ENCODE measurements around the gene ZBTB42.

Gene ZBTB42

GRCh38 chr14:104769324-104770071 lies 31.4 kb upstream of the ZBTB42 start:
- no peak for FAIRE-seq

GRCh38 chr14:104770072-104770579 lies 30.8 kb upstream of the ZBTB42 start:
- no peak for FAIRE-seq

- FAIRE-seq: no peak
These were observed 30.0 kb upstream of the ZBTB42 start for GRCh38 chr14:104770851-104771272.

- no peak for FAIRE-seq
These were observed 29.5 kb upstream of the ZBTB42 start for GRCh38 chr14:104771374-104771773.

GRCh38 chr14:104771918-104772706 lies 28.8 kb upstream of the ZBTB42 start:
- no peak for FAIRE-seq

- FAIRE-seq: no peak
These were observed 28.0 kb upstream of the ZBTB42 start for GRCh38 chr14:104772707-104773504.

- FAIRE-seq: no peak
These were observed 27.1 kb upstream of the ZBTB42 start for GRCh38 chr14:104773505-104774452.

- FAIRE-seq: no peak
These were observed 26.3 kb upstream of the ZBTB42 start for GRCh38 chr14:104774453-104775072.

- no peak for FAIRE-seq
These were observed 25.8 kb upstream of the ZBTB42 start for GRCh38 chr14:104775073-104775489.

- no peak for FAIRE-seq
These were observed 24.4 kb upstream of the ZBTB42 start for GRCh38 chr14:104776481-104776880.

GRCh38 chr14:104776961-104777807 lies 23.7 kb upstream of the ZBTB42 start:
- no peak for FAIRE-seq

- FAIRE-seq: no peak
These were observed 23.1 kb upstream of the ZBTB42 start for GRCh38 chr14:104777808-104778249.

GRCh38 chr14:104778694-104779331 lies 22.1 kb upstream of the ZBTB42 start:
- no peak for FAIRE-seq

GRCh38 chr14:104779776-104780512 lies 21.0 kb upstream of the ZBTB42 start:
- no peak for FAIRE-seq

- FAIRE-seq: no peak
These were observed 20.3 kb upstream of the ZBTB42 start for GRCh38 chr14:104780513-104781030.

GRCh38 chr14:104781271-104782077 lies 19.4 kb upstream of the ZBTB42 start:
- no peak for FAIRE-seq

- FAIRE-seq: no peak
These were observed 18.7 kb upstream of the ZBTB42 start for GRCh38 chr14:104782086-104782807.

All from colon (tissue), 2 donors.